Pulmonary artery endothelial cell (primary cell): ENCODE results near the gene KRTAP10-5. TPM values are rescaled to one million over a fixed set of nuclear protein-coding genes. Genes with fewer than 3 reads are reported as not detected.
"Not testable (repeated sequence)": the region's sequence is repeated elsewhere in the genome, so short reads cannot be mapped to it uniquely, and the experiment has no call there.

Experiments
- DNase-seq: peaks from one replicate; pipeline ENCODE4 v3.0.0-alpha.2; 2011; ENCODE audit warnings: low read depth, low spot score
- total RNA-seq: library from RNA; depleted of rRNA; stranded (reverse); fragments of >200 nt; gene quantifications from 2 replicates; pipeline ENCODE4 v1.2.3, GENCODE V29; 2014

The KRTAP10-5 gene, protein sequence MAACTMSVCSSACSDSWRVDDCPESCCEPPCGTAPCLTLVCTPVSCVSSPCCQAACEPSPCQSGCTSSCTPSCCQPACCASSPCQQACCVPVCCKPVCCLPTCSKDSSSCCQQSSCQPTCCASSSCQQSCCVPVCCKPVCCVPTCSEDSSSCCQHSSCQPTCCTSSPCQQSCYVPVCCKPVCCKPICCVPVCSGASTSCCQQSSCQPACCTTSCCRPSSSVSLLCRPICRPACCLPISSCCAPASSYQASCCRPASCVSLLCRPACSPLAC
- total RNA-seq = not detected in 2 replicates

DNA sequence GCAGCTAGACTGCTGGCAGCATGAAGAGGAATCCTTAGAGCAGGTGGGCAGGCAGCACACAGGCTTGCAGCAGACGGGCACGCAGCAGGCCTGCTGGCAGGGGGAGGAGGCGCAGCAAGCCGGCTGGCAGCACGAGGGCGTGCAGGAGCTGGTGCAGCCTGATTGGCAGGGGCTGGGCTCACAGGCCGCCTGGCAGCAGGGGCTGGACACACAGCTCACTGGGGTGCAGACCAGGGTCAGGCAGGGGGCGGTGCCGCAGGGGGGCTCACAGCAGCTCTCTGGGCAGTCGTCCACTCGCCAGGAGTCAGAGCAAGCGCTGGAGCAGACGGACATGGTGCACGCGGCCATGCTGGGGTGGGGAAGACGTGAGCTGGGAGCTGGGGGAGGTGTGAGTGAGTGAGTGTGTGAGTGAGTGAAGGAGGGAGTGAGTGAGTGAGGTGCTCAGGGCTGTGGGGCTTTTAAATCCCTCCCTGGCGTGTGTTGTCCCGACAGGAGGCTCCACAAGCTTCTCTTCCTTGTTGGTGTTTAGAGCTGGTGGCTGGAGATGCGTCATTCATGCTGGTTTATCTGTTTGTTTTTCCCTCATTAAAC lies at the start of gene KRTAP10-5:
TSS of gene KRTAP10-5 (minus strand) at position 374 of the 591 bp plus-strand sequence. CDS start at position 348, 26 bp downstream.
- DNase-seq = not testable (repeated sequence)

- no peak for DNase-seq
Observed at GRCh38 chr21:44628707-44629391, 48.4 kb upstream of the KRTAP10-5 start.

DNA sequence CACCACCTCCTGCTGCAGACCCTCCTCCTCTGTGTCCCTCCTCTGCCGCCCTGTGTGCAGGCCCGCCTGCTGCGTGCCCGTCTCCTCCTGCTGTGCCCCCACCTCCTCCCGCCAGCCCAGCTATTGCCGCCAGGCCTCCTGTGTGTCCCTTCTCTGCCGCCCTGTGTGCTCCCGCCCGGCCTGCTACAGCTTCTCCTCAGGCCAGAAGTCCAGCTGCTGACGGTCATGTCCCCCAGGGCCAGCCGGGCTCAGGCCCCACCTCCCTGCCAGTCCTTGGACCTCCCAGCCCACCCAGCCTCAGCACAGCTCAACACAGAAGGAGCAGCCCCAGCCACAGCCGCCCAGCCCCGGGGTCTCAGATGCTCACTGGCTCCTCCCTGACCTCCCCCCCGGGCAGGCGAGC lies 47.4 kb upstream of the KRTAP10-5 start:
- not testable (repeated sequence) for DNase-seq

DNA sequence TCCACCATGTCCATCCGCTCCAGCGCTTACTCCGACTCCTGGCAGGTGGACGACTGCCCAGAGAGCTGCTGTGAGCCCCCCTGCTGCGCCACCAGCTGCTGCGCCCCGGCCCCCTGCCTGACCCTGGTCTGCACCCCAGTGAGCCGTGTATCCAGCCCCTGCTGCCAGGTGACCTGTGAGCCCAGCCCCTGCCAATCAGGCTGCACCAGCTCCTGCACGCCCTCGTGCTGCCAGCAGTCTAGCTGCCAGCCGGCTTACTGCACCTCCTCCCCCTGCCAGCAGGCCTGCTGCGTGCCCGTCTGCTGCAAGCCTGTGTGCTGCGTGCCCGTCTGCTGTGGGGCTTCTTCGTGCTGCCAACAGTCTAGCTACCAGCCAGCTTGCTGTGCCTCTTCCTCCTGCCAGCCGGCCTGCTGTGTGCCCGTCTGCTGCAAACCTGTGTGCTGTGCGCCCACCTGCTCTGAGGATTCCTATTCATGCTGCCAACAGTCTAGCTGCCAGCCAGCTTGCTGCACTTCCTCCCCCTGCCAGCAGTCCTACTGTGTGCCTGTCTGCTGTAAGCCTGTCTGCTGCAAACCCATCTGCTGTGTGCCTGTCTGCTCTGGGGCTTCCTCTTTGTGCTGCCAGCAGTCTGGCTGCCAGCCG lies 46.9 kb upstream of the KRTAP10-5 start:
- not testable (repeated sequence) for DNase-seq

DNA sequence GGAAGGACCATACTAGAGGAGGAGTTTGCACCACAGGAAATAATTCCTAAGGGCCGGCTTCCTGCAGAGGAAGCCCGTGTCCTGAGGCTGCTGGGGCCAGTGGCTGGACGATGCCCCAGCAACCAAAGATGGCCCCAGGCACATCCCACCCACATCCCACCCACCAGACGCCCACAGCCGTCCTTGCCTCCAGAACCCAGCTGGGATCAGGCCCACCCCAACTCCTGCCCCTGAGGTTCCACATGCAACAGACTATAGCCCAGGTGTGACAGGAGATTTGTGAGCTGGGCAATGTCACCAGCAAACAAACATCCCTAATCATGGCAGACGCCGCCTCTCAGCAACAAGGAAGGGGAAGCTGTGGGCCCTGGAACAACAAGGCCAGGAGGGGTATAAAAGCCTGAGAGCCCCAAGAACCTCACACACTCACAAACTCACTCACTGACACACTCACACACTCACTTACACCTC lies 46.3 kb upstream of the KRTAP10-5 start, which contains the start of gene KRTAP10-9:
TSS of gene KRTAP10-9 (plus strand) at position 421 of the 471 bp plus-strand sequence. CDS start 79 bp downstream, outside the sequence.
- DNase-seq = no peak

- DNase-seq = no peak
Observed at GRCh38 chr21:44626262-44626661, 45.9 kb upstream of the KRTAP10-5 start.

- no peak for DNase-seq
Observed at GRCh38 chr21:44625756-44626155, 45.4 kb upstream of the KRTAP10-5 start.

GRCh38 chr21:44623575-44623974 lies 43.2 kb upstream of the KRTAP10-5 start:
- no peak for DNase-seq

- no peak for DNase-seq
Observed at GRCh38 chr21:44619886-44620285, 39.5 kb upstream of the KRTAP10-5 start.

GRCh38 chr21:44618909-44619308 lies 38.5 kb upstream of the KRTAP10-5 start:
- no peak for DNase-seq

GRCh38 chr21:44618504-44618903 lies 38.1 kb upstream of the KRTAP10-5 start:
- no peak for DNase-seq

DNA sequence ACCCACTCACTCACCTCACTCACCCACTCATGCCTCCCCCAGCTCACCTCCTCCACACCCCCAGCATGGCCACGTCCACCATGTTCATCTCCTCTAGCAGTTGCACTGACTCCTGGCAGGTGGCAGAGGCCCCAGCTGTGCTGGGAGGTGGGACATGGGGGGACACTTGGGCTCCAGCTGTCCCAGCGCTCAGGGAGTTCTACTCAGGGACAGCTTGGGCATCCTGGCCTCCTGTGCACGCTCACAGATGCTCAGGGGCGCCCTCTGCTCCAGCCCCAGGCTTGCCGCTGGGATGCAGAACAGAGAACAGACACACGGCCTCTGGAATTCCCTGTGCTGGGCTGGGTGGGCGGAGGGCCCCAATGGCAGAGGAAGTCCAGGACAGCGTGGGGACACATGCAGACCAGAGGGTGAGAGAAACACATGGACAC lies 36.7 kb upstream of the KRTAP10-5 start:
- DNase-seq = no peak

DNA sequence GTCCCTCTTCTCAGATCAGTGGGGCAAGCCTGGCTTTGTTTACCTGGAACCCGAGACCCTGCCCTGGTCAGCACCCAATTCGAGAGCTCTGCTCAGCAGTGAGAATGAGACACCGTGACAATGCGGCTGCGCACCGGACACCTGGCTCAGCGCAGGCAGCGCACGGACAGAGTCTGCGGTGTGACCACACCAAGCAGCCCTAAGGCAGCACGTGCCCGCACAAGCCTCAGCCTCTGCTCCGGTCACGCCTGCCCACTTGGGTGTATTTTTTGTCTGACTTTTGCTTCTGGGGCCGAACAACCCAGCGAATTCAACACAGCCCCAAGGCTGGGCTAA lies 36.2 kb upstream of the KRTAP10-5 start:
- no peak for DNase-seq

GRCh38 chr21:44615911-44616590 lies 35.6 kb upstream of the KRTAP10-5 start:
- DNase-seq = no peak

GRCh38 chr21:44615466-44615865 lies 35.1 kb upstream of the KRTAP10-5 start:
- no peak for DNase-seq

GRCh38 chr21:44614961-44615391 lies 34.6 kb upstream of the KRTAP10-5 start:
- no peak for DNase-seq

GRCh38 chr21:44614161-44614631 lies 33.8 kb upstream of the KRTAP10-5 start:
- no peak for DNase-seq

GRCh38 chr21:44613386-44614155 lies 33.2 kb upstream of the KRTAP10-5 start:
- DNase-seq = no peak

- no peak for DNase-seq
Observed at GRCh38 chr21:44612669-44613229, 32.3 kb upstream of the KRTAP10-5 start.

GRCh38 chr21:44612029-44612486 lies 31.7 kb upstream of the KRTAP10-5 start, which contains the start of gene KRTAP10-8:
Gene KRTAP10-8 (plus strand): TSS chr21:44612079. CDS start chr21:44612101, 22 bp downstream.
- no peak for DNase-seq
